ENCODE results near the gene DDC. TPM values are rescaled to one million over a fixed set of nuclear protein-coding genes. Genes with fewer than 3 reads are reported as not detected.

The DDC gene
- total and polyA plus RNA-seq, 2 donors from 2014 or later: 7.8 to 257 TPM

GRCh38 chr7:50477640-50478039 lies 87.6 kb downstream of the DDC start:
- Histone ChIP-seq H3K27ac (ENCODE audit: low read depth in 2 of 2, low read length in 2 of 2) (no peak overlapping the region), H3K9ac (ENCODE audit: low read length in 3 of 3) (no peak overlapping the region), H3K4me3 (ENCODE audit: low read length in 3 of 3) (no peak overlapping the region), H3K9me3 (ENCODE audit: control insufficient read depth in 2 of 3, insufficient read depth in 1 of 3, low read length in 3 of 3) (no peaks in the 10 kb centered on the region), H3K27me3 (ENCODE audit: control insufficient read depth, insufficient read depth, low read length) (no peaks in the 10 kb centered on the region), H3K4me1 (ENCODE audit: control insufficient read depth in 2 of 3, insufficient read depth in 2 of 3, low read depth in 1 of 3, low read length in 3 of 3) (no peaks in the 10 kb centered on the region), H3K36me3 (ENCODE audit: control insufficient read depth in 2 of 3, insufficient read depth in 3 of 3, low read length in 3 of 3) (peaks cover 0 to 5% (median 0%) of the 10 kb centered on the region in 3 donors)
- no peak for FAIRE-seq
- TF ChIP-seq CTCF (IDR thresholded peaks at IDR 0.05; ENCODE audit: borderline replicate concordance, extremely low read depth, insufficient read depth): no peak
- intact Hi-C loops (cut with DNase I): no loop called here
- DNase-seq: peak in 2 of 5 donors; percentile 28 to 49

- intact Hi-C loops (cut with DNase I): no loop called here
- no peak overlapping the region for H3K4me3 ChIP-seq (ENCODE audit: low read length in 3 of 3)
- no peaks in the 10 kb centered on the region for H3K9me3 ChIP-seq (ENCODE audit: control insufficient read depth in 2 of 3, insufficient read depth in 1 of 3, low read length in 3 of 3)
- no peaks in the 10 kb centered on the region for H3K27me3 ChIP-seq (ENCODE audit: control insufficient read depth, insufficient read depth, low read length)
- H3K27ac ChIP-seq (ENCODE audit: low read depth in 2 of 2, low read length in 2 of 2): no peak overlapping the region
- peaks cover 0 to 5% (median 0%) of the 10 kb centered on the region in 3 donors for H3K36me3 ChIP-seq (ENCODE audit: control insufficient read depth in 2 of 3, insufficient read depth in 3 of 3, low read length in 3 of 3)
- DNase-seq (no peak), FAIRE-seq (no peak)
- no peak overlapping the region for H3K9ac ChIP-seq (ENCODE audit: low read length in 3 of 3)
- TF ChIP-seq CTCF (IDR thresholded peaks at IDR 0.05; ENCODE audit: borderline replicate concordance, extremely low read depth, insufficient read depth): no peak
- no peaks in the 10 kb centered on the region for H3K4me1 ChIP-seq (ENCODE audit: control insufficient read depth in 2 of 3, insufficient read depth in 2 of 3, low read depth in 1 of 3, low read length in 3 of 3)
Measured at GRCh38 chr7:50476953-50477625, 88.1 kb downstream of the DDC start.

GRCh38 chr7:50475340-50475739 lies 89.9 kb downstream of the DDC start:
- Histone ChIP-seq H3K9me3 (ENCODE audit: control insufficient read depth in 2 of 3, insufficient read depth in 1 of 3, low read length in 3 of 3) (no peaks in the 10 kb centered on the region), H3K4me1 (ENCODE audit: control insufficient read depth in 2 of 3, insufficient read depth in 2 of 3, low read depth in 1 of 3, low read length in 3 of 3) (no peaks in the 10 kb centered on the region), H3K36me3 (ENCODE audit: control insufficient read depth in 2 of 3, insufficient read depth in 3 of 3, low read length in 3 of 3) (peaks cover 0 to 5% (median 0%) of the 10 kb centered on the region in 3 donors), H3K27me3 (ENCODE audit: control insufficient read depth, insufficient read depth, low read length) (no peaks in the 10 kb centered on the region), H3K27ac (ENCODE audit: low read depth in 2 of 2, low read length in 2 of 2) (no peak overlapping the region), H3K9ac (ENCODE audit: low read length in 3 of 3) (no peak overlapping the region), H3K4me3 (ENCODE audit: low read length in 3 of 3) (no peak overlapping the region)
- no peak for TF ChIP-seq CTCF (IDR thresholded peaks at IDR 0.05; ENCODE audit: borderline replicate concordance, extremely low read depth, insufficient read depth)
- intact Hi-C loops (cut with DNase I): no loop called here
- FAIRE-seq: no peak
- no peak for DNase-seq

Measured in kidney (tissue), 14 donors.